Hematopoietic multipotent progenitor cell treated with erythropoietin and hydrocortisone succinate and interleukin-3 and kit ligand, for 17 days (in vitro differentiated cells): ENCODE data around the gene PRLH.
"Not testable (repeated sequence)": the region's sequence is repeated elsewhere in the genome, so short reads cannot be mapped to it uniquely, and the experiment has no call there.

Source experiments
- DNase-seq: peaks from one replicate; pipeline ENCODE4 v3.0.0-alpha.2; 2015; ENCODE audit warnings: low spot score

The PRLH gene

DNA sequence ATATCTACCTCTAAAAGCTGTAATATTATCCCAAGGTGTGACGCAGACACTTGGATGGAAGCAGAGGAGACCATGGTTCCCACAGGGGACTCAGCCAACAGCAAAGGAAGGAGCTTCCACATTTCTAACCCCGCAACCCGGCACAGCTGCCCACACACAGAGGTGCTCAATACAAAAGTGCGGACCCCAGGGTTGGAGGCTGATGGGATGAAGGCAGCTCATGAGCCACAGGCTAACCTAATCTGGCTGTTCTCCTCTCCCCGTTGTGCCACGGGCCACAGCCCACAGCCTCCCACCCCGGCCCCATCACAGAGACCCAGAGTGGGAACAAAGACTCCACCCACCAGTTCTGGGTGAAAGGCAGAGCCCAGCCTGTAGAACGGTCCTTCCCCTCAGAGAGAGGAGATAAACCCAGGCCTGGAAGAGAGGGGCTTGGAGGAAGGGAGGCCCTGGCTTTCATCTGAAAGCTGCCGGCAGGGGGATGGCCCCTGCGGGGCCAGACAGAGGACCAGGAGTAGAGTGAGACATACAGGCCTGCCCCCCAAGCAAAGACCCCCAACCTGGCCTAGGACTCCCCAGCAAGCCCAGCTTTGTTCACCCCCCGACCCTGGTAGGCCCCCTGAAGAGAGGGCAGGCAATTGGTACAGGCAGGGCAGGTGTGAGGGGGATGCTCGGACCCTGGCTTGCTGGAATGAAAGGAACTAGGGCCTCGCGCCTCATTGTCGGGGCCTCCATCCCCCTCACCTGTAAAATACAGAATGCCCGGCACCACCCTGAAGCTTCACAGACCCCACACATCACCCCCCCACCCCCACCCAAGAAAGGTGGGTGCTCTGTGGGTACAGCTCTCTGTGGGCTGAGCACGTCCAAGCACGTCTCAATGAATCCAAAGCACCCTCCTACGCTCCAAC is 17.3 kb downstream of the PRLH start:
- DNase-seq: no peak

- no peak for DNase-seq
Measured at GRCh38 chr2:237585590-237586221, 19.3 kb downstream of the PRLH start.

DNA sequence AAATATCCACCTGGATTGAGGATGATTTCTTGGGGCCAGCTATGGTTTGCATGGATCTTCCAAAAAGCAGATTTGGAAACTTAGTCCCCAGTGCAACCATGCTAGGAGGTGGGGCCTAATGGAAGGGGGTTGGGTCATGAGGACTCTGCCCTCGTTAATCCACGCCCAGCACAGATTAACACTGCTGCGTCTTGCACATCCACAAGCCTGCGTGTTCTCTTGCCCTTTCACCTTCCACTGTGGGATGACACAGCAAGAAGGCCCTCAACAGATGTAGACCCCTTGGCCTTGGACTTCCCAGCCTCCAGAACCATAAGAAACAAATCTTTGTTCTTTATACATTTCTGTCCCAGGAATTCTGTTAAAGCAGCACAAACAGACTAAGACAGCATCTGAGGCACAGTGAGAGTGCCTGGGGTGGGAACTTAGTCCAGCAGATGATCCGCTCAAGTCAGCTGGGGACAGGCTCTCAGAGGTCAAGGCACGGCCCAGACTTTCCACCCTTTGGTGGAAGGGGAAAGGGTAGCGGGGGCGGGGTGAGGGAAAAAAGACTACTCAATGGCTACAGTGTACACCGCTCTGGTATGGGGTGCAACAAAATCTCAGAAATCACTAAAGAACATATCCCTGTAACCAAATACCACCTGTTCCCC is 21.8 kb downstream of the PRLH start:
- no peak for DNase-seq

DNA sequence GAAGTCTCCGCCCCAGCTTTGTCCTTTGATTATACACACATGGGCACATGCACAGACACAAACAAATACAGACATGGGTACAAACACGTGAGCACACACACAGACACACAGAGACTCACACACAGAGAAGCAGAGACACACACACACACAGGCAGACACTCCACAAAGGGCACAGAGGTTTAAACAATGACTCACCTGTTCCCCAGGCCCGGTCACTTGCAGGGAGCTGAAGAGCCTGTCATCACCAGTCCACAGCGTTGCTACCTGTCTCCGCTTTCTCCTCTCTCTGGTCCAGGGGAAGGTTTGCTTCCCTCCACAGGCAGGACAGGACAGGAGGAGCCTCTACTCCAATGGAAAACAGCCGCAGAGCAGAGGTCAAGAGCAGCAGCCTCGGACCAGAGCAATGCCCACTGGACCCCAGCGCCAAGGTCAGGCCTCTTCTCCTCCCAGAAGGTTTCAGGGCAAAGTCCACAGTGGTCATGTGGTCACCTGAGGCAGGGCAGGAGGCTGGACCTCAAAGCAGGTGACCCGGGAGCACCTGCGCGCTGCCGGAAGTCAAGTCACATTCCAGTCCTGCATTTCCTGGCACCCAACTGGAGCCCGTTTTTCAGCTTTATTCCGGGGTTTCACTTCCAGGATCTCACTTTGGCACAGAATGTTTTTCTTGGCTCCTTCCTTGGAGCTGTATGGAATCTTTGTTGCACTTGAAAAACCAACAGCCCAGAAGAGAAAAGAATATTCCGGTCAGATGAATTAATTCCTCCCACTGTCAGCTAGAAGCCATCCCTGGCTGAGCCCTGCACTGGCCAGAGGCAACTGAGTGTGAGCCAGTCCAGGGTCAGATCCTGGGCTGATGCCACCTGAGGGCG is 24.1 kb downstream of the PRLH start, which contains the start of gene RAB17:
RAB17 (minus strand) TSS at position 463 of the 869 bp plus-strand sequence. CDS start 4,580 bp downstream, outside the sequence.
- DNase-seq: no peak

DNA sequence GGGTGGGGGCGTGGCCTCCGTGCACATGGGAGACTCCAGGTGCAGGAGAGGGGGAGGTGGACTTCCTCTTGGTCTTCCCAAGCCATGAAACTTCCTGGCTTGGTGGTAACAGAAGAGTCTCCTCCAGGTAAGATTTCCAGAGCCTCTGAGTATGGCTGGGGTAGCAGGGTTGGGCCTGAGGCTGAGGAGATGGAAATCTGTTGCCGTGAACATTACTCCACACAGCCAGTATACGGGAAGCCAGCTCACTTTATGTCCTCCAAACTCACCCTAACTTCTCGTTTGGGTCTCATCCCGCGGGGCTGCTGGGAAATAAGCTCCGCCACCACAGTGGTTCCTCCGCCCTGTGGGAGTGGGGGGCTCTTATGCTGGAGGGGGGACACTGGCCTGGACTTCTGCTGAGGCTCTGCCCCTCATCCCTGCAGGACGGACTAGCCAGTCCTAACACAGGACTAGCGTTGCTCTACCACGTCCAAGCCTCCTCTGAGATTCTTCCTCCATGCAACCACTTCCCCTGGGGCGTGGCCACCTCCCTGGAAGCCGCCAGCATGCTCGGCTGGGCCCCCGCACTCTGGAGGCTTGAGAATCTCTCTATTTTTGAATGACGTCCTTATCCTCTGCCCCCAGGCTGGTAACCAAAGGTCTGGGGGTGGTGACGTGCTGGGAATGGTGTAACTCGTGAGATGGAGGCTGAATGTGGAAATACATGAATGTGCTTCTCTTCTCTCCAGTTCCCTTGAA is 24.9 kb downstream of the PRLH start:
- no peak for DNase-seq

GRCh38 chr2:237592425-237592980 is 26.1 kb downstream of the PRLH start:
- DNase-seq: no peak

DNA sequence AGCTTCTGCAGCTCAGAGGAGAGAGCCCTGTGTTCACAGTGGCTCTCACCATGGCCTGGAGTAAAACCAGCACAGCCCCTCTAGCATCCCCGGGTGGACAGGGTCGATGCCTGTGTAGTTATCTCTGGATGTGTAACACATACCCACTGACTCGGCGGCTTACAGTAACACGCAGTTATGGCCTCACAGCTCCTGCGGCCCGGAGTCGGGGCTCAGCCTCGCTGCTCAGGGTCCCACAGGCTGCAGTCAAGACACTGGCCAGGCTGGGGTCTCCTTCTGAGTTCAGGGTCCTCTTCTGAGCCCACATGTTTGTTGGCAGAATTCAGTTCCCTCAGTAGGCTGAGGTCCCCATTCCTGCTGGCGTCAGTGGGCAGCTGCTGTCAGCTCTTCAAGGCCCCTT is 26.7 kb downstream of the PRLH start:
- no peak for DNase-seq

DNA sequence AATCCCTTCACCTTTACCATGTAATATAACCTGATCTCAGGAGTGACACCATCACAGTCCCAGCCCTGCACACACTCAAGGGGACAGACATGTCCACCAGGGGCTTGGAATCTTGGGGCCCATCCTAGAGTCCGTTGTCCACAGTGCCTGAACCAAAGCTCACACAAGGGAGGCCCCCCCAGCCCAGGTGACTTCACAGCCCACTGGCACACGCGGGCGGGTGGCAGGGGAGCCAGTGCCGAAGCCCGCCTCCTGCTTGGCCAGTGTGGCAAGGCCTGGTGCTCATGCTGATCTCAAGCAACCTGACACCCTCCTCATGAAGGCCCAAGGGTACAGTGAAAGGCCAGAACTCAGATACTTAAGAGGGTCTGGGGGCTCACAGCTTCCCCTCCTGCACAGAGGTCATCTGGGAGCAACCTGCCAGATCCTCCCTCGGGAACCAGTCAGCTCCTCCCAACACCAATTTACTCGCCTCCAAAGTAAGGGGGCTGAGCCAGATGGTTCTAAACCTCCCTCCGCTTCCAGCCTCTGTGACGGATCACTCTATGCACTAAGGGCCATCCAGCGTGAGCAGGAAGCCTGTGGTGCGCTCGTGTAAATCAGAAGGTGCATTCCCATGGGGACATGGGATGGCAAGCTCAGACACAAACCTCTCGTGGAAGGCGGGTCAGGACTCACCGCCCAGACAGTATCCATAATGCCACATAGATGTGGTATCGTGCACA is 27.4 kb downstream of the PRLH start:
- DNase-seq: no peak

DNA sequence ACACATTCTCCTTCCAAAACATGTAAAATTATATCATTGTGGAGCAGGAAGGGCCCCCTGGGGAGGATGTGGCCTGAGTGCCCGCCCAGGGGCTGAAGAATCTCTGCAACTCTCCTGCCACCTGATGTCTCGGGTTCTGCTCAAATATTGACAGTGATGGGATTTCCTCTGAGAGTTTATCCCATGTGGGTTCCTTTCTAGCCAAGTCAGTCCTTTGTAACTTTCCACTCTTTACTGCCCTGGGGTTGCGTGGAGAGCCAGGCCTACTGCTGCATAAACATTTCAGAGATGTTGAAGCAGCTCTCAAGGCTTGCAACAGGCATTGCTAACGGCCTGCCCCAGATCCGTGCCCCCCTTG is 28.1 kb downstream of the PRLH start:
- no peak for DNase-seq

GRCh38 chr2:237595829-237596519 is 29.6 kb downstream of the PRLH start:
- not testable (repeated sequence) for DNase-seq

DNA sequence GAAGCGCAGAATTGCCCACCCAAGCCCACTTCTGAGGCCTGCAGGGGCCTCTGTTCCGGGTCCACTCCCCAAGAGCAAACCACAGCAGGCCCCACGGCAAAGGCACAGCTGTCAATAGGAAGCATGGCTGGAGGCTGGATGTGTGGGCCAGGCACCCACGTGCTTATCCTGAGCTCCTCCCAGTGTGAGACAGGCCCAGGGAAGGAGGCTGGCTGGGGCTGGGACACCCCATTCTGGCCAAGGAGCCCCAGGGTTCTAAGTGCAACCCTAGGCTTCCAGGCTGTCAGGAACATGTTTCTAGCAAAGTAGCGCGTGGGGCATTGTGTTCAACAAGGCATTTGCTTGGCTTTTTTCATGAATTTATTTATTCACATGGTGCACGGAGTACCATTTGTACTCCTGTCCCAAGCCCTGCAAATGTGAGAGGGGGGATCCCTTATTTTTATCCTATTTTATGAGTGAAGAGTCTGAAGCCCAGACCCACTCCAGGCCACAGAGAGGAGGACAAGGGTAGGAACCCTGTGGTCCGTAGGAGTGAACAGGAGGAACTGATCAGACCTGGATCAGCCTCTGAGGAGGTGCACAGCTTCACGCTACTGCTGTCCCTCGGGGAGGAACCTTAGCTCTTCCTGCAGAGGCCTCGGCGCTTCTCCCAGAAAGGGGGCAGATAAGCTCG is 30.3 kb downstream of the PRLH start:
- no peak for DNase-seq

GRCh38 chr2:237597196-237598145 is 31.1 kb downstream of the PRLH start:
- no peak for DNase-seq

DNA sequence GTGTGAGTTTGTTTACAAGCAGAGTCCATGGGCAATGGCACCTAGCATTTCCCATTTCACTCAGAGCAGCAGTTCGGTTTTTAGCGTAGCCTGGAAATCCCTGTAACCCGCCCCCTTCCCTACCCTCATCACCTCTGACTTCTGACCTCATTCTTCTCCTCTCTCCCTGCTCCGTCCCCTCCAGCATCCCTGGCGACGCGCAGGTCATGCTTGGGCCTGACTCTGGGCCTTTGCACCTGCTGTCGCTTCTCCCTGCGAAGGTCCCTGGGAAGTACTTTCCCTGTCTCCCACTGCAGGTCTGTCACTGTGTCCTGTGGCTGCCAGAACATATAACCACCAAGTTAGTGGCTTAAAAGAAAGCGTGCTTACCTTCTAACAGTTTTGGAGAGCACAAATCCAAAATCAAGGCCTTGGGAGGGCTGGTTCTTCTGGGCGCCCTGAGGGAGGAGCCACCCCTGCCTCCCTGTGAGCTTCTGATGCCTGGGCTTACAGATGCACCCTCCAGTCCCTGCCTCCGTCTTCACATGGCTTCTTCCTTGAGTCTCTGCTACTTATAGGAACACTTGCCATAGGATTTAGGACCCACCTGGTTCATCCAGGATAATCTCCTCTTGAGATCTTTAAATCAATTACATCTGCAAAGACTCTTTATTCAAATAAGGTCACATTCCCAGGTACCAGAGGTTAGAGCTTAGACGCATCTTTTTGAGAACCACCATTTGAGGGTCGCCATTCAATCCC is 32.3 kb downstream of the PRLH start:
- DNase-seq: no peak

- no peak for DNase-seq
Measured at GRCh38 chr2:237599465-237600110, 33.2 kb downstream of the PRLH start.

- no peak for DNase-seq
Measured at GRCh38 chr2:237600205-237600846, 34.0 kb downstream of the PRLH start.
